K562 (cell line): ENCODE data around the gene CNTRL.

ENCODE experiments used
- CEBPB ChIP-seq: fragments of 450-650 bp; IDR thresholded peaks from 2 replicates; pipeline ENCODE4 v1.6.1; 2016; ENCODE audit warnings: missing genetic modification characterization, missing compliant biosample characterization
- EGR1 ChIP-seq: fragments of 450-650 bp; conservative IDR thresholded peaks from 2 replicates; pipeline ENCODE4 v1.6.1; 2017; ENCODE audit warnings: mild to moderate bottlenecking
- FOXA1 ChIP-seq: fragments of 450-650 bp; IDR thresholded peaks from 2 replicates; pipeline ENCODE4 v1.6.1; 2016; ENCODE audit warnings: mild to moderate bottlenecking, borderline replicate concordance
- FOXM1 ChIP-seq, 2 experiments: fragments of 450-650 bp in 1 of 2; sonication (generic) in 1 of 2; formaldehyde crosslinking in 1 of 2; IDR thresholded peaks; 2 replicates each; pipeline versions ENCODE4 v1.6.1 to v1.9.0; 2017 to 2022; ENCODE audit warnings: low read depth in 2 of 2, mild to moderate bottlenecking in 2 of 2, missing genetic modification reagents in 1 of 2, moderate library complexity in 1 of 2
- PYGO2 ChIP-seq: fragments of 450-650 bp; IDR thresholded peaks from 2 replicates; pipeline ENCODE4 v1.6.1; 2016; ENCODE audit warnings: mild to moderate bottlenecking, missing genetic modification characterization, moderate library complexity, missing compliant biosample characterization
- REST ChIP-seq, 2 experiments: fragments of 450-650 bp; formaldehyde crosslinking in 1 of 2; IDR thresholded peaks; 2 replicates each; pipeline versions ENCODE4 v1.4.0 to v1.6.1; 2014 to 2020; ENCODE audit warnings: mild to moderate bottlenecking in 2 of 2, borderline replicate concordance in 1 of 2, low read depth in 1 of 2
- SPI1 ChIP-seq: IDR thresholded peaks from 2 replicates; pipeline ENCODE4 v1.6.1; 2011; ENCODE audit warnings: low read depth, low read length, control low read depth, borderline replicate concordance
- ZNF274 ChIP-seq: IDR thresholded peaks from 2 replicates; pipeline ENCODE4 v1.6.1; 2011; ENCODE audit warnings: low read depth, mild to moderate bottlenecking, low read length, moderate library complexity, borderline replicate concordance
- TF ChIP-seq, protein P1 (sequence below): fragments of 250-450 bp; sonication (Bioruptor Pico); IDR thresholded peaks from 2 replicates; pipeline ENCODE4 v1.4.0; 2020; ENCODE audit warnings: mild to moderate bottlenecking, moderate library complexity, borderline replicate concordance
- TF ChIP-seq, protein P2 (sequence below): fragments of 450-650 bp; IDR thresholded peaks from 2 replicates; pipeline ENCODE4 v1.7.0; 2016; ENCODE audit warnings: borderline replicate concordance
- TF ChIP-seq, protein P3 (sequence below), 2 experiments: IDR thresholded peaks; 2 replicates each; pipeline ENCODE4 v1.6.1; 2011; ENCODE audit warnings: borderline replicate concordance in 1 of 2, control low read depth in 1 of 2, low read depth in 1 of 2, low read length in 1 of 2, mild to moderate bottlenecking in 1 of 2, mixed read lengths in 1 of 2, moderate library complexity in 1 of 2; ENCODE audit not compliant: insufficient read depth in 1 of 2, insufficient read length in 1 of 2, poor library complexity in 1 of 2, severe bottlenecking in 1 of 2; ENCODE audit errors: extremely low read depth in 1 of 2

GRCh38 chr9:121069396-121069795 is 5.4 kb upstream of the CNTRL start:
- TF ChIP-seq CEBPB (tag) (no peak), SPI1 (no peak), REST (IDR thresholded peaks at IDR 0.05; ENCODE audit: borderline replicate concordance) (no peak), REST (CRISPR knock-in tag; IDR thresholded peaks at IDR 0.05; ENCODE audit: low read depth) (no peak), EGR1 (no peak), ZNF274 (no peak), FOXM1 (IDR thresholded peaks at IDR 0.05; ENCODE audit: low read depth) (no peak), FOXM1 (CRISPR knock-in tag; IDR thresholded peaks at IDR 0.05; ENCODE audit: low read depth) (no peak), PYGO2 (tag) (no peak), FOXA1 (no peak)
- TF ChIP-seq, protein P1, sequence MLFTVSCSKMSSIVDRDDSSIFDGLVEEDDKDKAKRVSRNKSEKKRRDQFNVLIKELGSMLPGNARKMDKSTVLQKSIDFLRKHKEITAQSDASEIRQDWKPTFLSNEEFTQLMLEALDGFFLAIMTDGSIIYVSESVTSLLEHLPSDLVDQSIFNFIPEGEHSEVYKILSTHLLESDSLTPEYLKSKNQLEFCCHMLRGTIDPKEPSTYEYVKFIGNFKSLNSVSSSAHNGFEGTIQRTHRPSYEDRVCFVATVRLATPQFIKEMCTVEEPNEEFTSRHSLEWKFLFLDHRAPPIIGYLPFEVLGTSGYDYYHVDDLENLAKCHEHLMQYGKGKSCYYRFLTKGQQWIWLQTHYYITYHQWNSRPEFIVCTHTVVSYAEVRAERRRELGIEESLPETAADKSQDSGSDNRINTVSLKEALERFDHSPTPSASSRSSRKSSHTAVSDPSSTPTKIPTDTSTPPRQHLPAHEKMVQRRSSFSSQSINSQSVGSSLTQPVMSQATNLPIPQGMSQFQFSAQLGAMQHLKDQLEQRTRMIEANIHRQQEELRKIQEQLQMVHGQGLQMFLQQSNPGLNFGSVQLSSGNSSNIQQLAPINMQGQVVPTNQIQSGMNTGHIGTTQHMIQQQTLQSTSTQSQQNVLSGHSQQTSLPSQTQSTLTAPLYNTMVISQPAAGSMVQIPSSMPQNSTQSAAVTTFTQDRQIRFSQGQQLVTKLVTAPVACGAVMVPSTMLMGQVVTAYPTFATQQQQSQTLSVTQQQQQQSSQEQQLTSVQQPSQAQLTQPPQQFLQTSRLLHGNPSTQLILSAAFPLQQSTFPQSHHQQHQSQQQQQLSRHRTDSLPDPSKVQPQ = no peak
- TF ChIP-seq, protein P2, sequence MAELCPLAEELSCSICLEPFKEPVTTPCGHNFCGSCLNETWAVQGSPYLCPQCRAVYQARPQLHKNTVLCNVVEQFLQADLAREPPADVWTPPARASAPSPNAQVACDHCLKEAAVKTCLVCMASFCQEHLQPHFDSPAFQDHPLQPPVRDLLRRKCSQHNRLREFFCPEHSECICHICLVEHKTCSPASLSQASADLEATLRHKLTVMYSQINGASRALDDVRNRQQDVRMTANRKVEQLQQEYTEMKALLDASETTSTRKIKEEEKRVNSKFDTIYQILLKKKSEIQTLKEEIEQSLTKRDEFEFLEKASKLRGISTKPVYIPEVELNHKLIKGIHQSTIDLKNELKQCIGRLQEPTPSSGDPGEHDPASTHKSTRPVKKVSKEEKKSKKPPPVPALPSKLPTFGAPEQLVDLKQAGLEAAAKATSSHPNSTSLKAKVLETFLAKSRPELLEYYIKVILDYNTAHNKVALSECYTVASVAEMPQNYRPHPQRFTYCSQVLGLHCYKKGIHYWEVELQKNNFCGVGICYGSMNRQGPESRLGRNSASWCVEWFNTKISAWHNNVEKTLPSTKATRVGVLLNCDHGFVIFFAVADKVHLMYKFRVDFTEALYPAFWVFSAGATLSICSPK = no peak
- TF ChIP-seq, protein P3, sequence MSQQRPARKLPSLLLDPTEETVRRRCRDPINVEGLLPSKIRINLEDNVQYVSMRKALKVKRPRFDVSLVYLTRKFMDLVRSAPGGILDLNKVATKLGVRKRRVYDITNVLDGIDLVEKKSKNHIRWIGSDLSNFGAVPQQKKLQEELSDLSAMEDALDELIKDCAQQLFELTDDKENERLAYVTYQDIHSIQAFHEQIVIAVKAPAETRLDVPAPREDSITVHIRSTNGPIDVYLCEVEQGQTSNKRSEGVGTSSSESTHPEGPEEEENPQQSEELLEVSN (IDR thresholded peaks at IDR 0.05; ENCODE audit: borderline replicate concordance in 1 of 2, extremely low read depth in 1 of 2, insufficient read depth in 1 of 2, insufficient read length in 1 of 2, low read depth in 1 of 2, low read length in 1 of 2, poor library complexity in 1 of 2, severe bottlenecking in 1 of 2) = no peak
